GM18508 (cell line): ENCODE data around the gene NUDT16L1.

Experiments
- ATAC-seq: cut with Tn5 transposase; IDR thresholded peaks from one replicate; pipeline ENCODE4 v1.9.1; 2021; ENCODE audit warnings: moderate number of reproducible peaks; ENCODE audit not compliant: insufficient read depth, unreplicated experiment

NUDT16L1 gene

DNA sequence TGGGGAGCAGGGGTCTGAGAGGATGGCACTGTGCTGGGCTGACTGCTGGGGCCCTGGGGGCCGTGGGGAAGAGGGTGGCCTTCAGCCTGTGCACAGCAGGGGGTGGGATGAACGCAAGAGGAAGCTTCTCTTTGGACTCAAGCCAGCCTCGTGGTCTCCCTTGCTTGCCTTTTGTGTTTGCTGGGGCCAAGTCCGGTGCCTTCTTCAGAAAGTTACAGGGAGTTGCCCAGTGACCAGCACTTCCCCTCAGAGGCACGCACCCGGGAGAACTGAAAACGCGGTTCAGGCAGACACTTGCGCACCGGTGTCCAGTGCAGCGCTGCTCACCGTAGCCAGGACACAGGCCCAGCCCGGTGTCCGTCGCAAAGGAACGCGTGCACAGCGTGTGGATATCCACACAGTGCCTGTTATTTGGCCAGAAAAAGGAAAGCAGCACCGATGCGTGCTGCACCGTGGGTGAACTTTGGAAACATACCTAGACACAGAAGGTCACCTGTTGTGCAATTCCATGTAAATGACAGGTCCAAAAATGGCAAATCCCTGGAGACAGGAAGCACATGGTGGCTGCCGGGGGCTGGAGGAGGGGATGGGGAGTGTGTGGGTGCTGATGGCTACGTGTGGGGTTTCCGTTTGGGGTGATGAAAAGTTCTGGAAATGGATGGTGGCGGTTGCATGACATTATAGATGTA, 29.4 kb upstream of the NUDT16L1 start:
- ATAC-seq, result no peak

DNA sequence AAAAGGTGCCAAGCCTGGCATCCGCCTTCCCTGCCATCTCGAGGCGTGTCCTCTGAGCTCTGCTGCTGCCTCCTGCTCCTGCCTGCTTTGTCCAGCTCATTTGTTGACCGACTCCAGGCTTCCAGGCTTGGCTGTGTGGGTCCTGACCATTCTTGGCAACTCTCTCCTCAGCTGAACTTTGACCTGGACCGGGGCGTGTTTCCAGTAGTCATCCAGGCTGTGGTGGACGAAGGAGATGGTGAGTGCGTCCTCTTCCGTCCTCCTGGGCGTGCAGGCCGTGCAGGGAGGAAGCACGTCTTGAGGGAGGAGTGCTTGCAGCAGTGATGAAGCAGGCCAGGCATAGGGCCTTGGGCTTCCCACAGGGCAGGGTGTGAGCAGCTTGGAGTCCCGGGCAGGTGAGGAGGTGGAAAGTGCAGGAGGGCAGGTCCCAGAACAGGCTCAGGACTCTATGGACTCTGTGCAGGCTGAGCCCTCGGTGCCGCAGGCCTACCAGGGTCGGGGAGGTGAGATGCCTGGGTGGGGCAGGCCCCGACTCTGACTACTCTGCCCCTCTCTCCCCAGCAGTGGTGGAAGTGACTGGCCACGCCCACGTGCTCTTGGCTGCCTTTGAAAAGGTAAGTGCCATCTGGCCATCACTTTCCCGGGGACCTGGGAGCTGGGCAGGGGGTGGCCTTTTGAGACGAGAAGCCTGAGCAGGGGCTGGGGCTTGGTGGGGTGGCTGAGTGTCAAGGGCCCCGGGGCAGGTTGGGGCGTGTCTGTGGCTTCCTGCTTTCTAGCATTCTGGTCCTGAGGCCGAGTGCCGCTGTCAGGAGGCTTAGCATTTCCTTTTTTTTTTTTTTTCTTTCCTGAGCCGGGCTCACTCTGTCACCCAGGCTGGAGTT, 28.6 kb upstream of the NUDT16L1 start:
- no peak for ATAC-seq

DNA sequence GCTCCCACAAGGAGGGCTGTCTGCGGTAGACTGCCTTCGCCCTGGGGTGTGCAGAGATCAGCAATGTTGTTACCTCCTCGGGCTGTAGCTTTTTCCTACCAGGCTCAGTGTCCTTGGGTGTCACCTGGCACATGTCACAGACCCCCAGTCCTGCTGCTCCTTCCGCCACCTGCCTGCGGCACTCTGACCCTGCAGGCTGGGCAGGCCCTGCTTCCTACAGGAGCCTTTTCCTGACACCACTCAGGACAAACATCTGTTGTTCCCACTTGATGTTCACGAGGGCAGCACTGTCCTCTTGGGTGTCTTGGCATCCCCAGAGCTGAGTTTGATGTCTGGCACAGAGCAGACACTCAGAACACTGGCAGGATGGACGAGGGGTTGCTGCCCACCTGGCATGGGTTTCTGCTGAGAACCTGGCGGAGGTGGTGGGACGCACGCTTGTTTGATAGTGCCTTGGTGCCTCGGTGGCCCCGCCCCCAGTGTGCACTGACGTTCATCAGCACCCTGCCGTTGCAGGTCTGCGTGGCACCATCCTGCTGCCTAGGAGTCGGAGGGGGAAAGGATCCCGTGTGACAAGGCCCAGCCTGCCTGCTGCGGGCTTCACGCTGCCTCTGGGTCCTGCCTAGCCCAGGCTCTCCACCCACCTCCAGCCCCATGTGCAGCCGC, 26.7 kb upstream of the NUDT16L1 start:
- no peak for ATAC-seq

DNA sequence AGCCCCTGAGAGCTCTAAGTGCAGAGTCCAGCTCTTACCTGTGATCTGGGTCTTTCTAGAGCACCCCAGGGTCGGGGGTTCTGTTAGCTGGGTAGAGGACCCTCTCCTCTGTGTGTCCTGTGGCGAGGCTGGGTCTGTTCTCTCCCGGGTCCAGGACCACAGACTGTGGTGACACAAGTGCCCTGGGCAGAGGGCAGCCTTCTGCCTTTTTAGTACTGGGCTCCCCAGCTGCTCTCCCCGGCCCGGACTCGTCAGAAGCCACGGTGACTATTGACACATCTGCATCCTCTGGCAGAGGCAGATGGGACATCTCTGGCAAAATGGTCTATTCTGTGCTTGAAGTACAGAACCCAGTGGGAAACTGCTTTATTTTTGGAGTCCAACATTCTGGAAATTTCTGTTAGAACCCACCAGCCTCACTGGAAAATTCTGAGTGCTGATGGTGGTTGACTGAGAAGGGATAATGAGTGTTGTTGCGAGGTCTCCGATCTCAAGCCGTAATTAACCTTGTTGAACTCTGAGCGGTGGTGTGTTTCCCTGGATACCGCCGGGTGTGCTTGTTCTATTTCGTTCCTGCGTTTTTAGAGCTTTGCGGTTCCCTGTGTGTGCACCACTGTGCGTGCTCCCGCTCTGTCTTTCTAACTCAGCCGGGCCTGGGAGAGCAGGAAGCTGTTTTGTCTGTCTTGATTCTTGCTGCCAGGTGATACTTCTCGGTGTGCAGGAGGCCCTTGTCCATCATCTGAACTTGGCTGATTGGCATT, 26.0 kb upstream of the NUDT16L1 start:
- ATAC-seq, result no peak

DNA sequence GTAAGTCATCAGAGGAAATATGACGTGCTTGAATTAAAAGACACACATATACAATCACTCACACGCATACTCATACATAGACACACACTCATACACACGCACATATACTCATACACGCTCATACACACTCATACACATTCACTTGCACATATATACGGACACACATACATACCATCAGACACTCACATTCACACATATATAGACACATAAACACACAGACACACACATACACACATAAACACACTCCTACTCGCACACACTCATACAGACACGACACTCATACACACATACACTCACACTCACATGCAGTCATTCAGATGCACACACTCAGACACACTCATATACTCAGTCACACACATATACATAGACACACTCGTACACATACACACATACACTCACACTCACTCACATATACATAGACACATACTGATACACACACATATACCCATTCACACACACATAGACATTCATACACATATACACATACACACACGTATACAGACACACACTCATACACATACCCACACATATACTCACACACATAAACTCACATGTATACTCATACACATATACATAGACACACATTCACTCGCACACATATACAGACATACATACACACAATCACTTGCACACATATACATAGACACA, 24.9 kb upstream of the NUDT16L1 start:
- no peak for ATAC-seq

DNA sequence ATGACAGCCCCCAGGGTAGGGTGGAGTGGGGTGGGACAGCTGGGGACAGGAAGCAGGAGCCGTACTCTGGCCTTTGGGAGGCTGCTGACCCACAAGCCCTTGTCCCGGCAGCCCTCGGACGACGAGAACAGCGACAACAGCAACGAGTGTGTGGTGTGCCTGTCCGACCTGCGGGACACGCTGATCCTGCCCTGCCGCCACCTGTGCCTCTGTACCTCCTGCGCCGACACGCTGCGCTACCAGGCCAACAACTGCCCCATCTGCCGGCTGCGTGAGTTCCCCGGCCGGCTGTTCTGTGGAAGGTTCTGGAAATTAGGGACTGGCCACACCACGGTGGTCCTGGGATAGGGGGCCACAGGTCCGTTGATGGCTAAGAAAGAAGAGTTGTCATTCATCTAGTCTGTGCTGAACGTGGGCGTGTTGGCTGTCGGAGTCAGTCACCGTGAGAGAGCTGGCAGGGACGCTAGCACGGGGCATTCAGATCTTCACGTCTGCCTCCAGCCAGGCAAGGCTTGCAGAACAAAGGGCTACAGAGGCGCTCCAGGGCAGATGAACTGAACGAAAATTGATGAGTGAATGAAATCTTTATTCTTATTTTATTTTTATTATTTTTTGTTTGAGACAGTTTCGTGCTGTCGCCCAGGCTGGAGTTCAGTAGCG, 19.8 kb upstream of the NUDT16L1 start:
- no peak for ATAC-seq

DNA sequence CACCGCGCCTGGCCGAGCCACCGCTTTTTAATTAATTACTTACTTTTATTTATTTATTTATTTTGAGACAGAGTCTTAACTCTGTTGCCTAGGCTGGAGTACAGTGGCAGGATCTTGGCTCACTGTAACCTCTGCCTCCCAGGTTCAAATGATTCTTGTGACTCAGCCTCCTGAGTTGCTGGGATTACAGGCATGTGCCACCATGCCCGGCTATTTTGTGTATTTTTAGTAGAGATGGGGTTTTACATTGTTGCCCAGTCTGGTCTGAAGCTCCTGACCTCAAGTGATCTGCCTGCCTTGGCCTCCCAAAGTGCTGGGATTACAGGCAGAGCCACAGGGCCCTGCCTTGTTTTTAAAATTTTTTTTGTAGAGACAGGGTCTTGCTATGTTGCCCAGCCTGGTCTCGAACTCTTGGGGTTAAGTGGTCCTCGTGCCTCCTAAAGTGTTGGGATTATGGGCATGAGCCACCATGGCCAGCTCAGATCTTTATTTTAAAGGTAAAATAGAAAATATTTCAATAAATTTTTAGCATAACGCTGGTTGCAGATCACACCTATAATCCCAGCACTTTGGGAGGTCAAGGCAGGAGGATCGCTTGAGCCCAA, 18.3 kb upstream of the NUDT16L1 start:
- ATAC-seq, result no peak

DNA sequence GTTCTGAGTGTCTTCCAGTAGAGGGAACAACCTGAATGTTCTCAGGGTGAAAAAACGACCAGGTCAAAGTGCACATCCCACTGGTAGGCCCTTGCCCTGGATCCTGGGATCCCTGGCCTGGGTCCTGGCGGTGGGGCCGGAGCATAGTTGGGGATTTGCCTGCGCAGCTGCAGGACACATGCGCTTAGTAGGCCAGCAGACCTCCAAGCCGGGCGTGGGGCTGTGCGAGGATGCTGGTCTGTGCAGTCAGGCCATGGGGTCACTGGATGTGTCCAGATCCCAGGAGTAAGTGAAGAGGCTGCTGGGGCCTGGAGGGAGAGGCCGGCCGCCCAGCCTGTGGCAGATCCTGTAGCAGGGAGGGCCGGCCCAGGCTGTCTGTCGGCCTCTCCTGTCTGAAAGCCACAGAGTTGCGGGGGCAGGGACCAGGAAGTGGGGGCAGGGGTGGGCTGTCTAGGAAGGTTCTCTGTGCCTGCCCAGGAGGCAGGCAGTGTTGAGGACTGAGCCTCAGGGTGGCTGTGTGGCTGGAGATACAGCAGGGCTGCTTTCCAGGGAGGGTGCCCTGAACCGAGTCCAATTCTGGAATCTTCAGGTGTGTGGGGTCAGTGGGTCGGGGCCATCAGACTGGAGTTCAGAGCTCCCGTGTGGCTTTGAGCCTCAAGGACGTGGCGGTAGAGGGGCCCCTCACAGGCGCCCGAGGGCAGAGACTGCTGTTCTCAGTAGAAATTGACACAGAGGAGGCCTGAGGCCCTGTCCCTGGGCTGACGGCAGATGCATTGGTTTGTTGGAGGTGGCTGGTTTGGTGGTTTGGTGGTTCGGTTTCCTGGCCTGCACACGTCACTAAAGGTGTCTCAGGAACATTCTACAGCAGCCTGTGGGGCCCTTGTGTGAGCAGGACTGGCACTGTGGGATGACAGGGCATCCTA, 17.2 kb upstream of the NUDT16L1 start:
- no peak for ATAC-seq

DNA sequence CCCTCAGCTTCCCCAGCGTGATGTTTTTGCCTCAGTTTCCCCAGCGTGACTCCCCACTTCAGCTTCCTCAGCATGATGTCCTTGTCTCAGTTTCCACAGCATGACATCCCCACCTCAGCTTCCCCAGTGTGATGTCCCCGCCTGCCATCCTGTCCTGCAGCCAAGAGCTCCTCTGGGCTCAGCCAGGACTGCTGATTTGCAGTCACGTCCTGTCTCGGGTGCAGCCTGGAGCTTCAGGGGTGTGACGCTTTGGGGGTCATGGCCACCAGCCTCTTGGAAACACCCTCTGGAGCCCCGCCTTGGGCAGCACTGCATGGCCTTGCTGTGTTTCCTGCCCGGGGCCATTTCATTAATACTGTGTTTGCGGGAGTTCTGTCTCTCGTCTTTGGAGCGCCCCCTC, 16.5 kb upstream of the NUDT16L1 start:
- no peak for ATAC-seq

DNA sequence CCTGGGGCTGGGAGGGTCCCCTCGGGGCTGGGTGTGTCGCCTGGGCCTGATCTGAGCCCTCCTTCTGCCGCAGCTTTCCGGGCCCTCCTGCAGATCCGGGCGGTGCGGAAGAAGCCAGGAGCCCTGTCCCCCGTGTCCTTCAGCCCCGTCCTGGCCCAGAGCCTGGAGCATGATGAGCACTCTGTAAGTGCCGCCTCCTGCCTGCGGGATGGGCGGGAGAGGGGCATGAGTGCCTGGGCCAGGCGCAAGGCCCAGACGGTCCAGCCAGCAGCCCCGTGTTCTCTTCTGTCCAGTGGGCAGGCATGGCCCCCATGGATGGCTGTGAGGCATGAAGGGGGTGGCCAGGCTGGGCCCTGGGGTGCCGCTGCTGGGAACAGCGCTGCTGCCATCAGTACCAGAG, 16.0 kb upstream of the NUDT16L1 start:
- ATAC-seq, result no peak

DNA sequence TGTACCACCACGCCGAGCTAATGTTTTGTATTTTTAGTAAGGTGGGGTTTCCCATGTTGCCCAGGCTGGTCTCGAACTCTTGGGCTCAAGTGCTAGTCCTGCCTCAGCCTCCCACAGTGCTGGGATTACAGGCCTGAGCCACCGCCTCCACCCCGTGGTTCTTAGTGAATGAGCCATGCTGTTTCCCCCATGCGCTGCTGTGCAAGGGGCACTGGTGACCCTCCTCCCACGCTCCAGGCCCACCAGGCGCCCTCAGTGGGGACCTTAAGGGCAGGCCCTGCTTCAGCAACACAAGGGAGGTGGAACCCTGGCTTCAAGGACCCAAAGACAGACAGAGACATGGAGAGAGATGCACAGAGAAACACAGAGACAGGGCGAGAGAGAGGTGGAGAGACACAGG, 15.4 kb upstream of the NUDT16L1 start:
- ATAC-seq, result no peak

DNA sequence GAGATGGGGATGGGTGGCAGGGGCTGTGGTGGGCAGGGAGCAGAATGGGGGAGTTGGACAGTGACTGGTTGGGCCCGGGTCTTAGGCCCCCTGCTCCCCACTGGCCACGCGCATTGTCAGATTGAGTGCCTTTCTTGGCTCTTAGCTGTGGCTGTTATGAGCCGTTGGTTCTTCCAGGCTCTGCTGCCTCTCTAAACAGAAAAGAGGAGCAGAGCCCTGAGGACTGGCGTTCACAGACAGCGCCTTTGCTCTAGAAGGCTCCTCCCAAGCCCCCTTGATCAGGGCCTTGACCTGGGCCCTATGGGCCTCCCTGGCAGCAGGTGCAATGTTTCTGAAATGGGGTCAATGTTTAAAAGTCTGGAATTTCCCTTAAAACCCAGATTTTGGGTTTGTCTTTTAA, 14.8 kb upstream of the NUDT16L1 start:
- no peak for ATAC-seq

DNA sequence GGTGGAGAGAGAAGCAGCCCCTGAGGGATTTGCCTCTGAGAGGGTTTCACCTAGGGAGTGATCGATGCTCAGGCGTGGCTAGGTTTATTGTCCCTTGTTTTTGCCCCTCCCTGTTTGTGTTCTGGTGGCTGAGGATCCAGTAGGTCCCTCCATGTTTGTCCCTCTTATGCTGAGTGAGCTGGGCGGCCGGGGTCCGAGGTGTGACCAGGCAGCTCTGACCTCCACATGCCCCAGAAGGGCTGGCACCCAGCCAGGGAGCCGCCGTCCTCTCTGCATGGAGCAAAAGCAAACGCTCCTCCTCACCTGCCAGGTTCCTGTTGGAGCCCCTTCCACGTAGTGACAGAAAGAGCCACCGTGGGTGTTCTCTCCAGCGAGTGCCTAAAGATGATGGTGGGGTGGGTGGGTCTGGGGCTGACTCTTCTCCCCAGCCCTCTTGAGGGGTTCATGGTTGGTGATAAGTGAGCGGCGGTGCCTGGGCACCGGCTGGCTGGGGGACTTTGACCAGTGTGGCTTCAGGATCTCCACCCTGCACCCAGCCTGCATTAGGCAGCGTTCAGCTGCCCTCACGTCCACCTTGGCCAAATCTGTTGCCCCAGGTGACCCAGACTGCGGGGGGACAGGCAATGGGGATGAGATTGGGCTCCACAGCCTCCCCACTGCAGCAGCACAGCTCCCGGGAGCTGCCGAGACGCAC, 14.1 kb upstream of the NUDT16L1 start:
- no peak for ATAC-seq

DNA sequence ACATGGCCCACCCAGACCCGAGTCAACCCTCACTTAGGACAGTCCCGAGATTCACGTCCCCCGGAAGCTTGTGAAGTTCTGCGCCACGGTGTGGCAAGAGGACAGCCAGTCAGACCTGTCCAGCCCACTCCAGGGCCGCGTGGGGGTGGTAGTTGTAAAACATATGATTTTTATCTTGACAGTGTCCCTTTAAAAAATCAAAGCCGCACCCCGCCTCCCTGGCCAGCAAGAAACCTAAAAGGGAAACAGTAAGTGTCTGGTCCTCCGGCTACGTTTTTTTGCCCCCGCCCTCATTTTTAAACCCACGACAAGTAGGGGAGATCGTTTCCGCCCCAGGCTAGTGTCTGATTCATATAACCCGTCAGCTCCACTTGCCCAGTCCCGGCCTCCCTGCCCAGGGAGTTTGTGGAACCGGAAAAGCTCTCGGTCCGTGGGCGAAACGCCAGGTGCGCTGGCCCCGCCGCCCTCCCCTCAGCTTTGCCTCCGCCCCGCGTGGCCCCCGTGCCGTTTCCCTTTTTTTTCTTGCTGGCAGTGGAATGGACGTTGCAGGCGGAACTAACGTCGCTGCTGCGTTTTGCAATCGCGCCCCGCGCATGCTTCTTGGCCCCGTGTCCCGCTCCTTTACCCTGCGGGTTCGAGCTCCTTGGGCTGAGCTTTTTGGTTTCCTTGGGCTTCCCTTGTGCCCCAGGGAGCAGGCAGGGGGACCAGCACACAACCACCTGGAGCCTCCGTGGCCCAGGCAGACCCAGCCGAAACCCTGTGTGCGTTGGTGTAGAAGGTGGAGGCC, 13.3 kb upstream of the NUDT16L1 start:
- ATAC-seq, result no peak

DNA sequence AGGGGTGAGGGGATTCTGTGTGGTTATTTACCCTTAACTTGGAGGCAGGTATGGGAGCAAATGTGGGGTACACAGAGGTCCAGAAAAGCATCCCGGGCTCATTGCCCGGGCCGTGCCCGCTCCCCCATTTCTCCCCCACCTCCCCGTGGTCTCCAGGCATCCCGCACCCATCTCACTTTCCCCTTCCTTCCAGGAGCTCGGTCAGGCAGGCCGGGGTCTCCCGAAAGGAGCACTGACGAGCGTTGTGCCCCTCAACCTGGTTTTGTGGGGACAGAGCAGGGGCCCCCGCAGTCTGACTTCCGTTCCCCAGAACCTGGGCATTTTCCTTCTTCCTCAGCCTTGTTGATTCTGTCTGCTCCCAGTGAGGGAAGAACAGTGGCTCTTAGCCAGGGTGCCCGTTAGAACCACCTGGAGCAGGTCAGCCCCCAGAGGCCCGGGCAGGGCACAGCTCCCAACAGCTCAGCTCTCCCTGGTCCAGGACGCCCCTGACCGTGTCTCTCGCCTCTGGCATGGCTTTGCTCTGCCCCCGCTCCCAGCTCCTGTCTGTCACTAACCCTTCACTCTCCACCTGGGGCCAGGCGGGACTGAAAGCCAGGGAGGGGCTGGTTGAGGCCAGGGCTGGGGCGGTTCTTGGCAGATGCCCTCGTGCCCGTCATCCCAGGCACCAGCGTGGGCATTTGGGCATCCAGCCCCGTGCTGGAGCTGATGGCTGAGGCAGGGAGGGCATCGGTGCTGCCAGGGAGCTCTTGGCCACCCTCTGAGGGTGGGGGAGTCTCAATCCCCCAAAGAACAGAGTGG, 12.5 kb upstream of the NUDT16L1 start:
- no peak for ATAC-seq

DNA sequence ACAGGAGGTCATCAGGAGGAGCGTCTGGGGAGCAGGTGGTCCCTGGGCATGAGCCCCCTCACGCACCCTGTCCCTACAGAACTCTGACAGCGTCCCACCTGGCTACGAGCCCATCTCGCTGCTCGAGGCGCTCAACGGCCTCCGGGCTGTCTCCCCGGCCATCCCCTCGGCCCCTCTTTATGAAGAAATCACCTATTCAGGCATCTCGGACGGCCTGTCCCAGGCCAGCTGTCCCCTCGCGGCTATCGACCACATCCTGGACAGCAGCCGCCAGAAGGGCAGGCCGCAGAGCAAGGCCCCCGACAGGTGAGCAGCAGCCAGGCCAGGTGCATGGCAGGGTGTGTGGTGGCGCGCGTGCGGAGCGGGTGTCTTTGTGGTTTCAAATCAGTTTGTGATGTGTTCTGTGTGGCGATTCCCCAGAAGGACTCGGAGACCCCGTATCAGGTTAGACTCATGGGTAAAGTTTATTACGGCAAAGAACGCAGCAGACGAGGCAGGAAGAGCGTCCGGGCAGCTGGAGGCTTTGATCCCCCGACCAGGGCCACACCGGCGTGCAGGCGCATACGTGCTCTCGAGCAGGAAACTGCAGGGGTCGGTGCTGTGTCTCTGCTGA, 11.8 kb upstream of the NUDT16L1 start:
- ATAC-seq, result no peak
